NCI-H510A treated with DMSO at 0.1 percent for 48 hours (cell line): ENCODE data around the gene TNFRSF12A.

Experiments used
- DNase-seq: peaks from one replicate; lab custom pipeline; 2025; lab: John Stamatoyannopoulos, UW

TNFRSF12A gene

DNA sequence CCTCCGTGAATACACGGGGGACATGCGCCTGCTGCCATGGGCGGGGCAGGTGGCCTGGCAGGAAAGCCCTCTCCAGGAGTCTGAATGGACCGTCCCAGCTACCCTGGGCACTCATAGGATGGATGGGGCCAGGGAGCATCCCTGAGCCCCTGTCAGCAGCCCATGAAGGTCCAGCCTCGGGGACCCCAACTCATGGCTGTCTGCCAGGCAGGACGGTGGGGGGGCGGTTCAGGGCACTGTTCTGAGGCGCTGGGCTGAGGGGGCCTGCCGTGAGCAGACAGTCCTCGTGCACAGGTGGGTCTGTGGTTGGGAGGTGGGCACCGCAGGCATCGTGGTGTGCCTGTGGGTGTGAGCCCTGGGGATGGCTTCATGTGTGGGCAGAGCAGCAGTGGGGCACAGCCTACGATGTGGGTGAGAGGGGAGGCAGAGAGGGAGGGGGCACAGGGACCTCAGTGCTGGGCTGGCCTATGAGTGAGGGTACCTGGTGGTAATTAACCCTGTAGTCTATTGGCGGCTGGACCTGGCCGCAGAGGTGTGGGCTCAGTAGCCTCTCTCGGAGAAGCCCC lies 33.5 kb upstream of the TNFRSF12A start:
- DNase-seq: no peak

GRCh38 chr16:2987286-2987685 lies 32.9 kb upstream of the TNFRSF12A start:
- DNase-seq: no peak

GRCh38 chr16:2987833-2988232 lies 32.3 kb upstream of the TNFRSF12A start:
- DNase-seq: no peak

DNA sequence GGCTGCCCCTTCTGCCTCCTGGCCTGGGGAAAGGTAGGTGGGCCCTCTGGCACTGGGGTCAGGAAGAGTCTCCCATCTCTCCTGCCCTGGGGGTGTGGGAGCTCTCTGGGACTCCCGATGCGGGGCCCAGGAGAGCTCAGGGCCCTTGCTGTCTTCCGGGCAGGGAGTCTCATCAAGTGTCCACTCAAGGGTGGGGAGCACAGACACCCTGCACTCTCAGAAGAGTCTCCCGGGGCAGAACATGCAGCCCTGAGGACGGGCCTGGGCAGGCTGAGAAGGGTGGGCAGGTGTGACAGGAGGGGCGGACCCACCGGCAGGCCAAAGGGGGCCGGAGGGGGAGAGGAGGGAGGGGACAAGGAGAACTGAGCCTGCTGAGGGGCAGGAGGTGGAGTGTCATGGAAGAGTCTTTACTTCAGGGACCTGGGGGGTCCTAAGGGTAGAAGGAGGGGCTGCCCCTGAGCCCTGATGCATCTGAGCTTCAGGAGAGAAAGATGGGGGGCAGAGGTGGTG lies 31.5 kb upstream of the TNFRSF12A start:
- no peak for DNase-seq

DNA sequence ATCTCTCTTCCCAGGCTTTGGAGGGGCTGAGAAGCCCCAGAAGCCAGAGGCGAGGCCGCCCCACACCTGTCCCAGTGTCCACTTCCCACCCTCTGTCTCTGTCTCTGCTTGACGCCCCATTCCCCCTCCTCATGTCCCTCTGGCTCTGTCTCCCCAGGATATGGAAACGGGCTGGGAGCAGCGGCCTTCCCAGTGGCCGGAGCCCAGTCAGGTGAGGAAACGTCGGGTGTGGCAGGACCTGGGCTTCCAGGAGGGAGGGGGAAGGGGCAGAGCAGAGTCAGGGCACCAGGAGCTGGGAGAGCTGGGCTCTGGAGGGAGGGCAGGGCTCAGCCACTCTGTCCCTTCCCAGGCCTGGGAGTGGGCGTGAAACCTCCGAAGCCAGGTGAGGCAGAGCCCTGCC lies 29.3 kb upstream of the TNFRSF12A start:
- DNase-seq: no peak

DNA sequence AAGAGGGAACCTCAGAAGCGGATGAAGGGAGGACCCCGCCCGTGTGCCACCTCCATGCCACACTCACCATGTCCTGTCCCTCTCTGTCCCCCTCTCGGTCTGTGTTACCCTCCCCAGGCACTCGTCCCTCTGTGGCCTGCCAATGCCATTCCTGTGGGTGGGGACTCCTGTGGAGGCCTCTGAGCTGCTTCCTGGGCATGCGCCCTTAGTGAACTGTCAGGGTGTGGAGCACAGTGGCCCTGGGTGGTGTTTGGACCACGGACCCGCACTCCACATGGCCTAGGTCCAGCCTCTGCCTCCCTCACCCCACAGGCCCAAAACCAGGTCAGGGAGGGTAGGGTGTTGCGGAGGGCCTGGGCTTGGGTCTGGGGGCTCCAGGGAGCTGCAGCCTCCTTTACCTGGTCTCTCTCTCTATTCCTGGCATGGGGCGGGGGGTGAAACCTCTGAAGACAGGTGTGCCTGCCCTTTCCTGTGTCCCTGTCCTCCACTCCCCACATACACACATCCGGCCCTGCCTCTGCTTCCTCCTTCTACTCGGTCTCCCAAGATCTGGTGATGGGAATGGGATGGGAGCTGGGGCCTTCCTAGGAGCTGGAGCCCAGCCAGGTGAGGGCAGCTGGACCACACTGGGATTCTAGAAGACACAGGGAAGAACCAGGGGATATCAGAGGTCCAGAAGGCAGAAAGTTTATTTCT lies 28.5 kb upstream of the TNFRSF12A start:
- DNase-seq: no peak

GRCh38 chr16:2992383-2993081 lies 27.6 kb upstream of the TNFRSF12A start:
- DNase-seq: no peak

DNA sequence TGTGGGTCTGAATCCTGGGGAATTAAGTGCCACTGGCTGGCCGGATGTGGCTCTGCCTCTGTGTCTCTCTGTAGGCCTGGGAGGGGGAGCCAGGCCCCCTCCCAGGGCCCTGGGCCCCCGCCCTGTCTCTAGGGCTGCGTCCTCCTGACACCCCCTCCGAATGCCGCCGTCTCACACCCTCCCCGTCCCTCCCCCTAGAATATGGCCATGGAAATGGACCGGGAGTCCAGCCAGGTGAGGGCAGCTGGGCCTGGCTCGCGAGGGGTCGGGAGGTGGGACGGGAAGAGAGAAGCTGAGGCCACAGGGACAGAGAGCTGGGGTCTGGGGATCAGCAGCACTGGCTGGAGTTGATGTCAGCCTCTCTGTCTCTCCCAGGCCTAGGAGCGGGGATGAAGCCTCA lies 23.9 kb upstream of the TNFRSF12A start:
- no peak for DNase-seq

DNA sequence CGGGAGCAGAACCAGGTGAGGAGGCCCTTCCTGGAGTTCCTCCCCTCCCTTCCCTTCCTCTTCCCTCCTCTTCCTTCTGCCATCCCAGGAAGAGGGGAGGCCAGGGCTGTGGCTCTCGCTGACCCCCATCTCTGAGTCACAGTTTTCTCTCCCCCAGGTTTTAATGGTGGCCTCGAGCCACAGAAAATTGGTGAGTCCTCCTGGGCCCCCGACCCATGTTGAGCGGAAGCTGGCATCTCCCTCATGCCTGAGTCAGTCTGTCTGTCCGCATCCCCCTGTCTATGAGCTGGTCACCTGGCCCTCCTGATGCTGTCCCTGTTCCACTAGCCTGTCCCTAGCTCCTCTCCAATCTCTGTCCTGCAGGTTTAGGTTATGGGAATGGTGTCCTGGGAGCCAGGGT lies 20.2 kb upstream of the TNFRSF12A start:
- DNase-seq: no peak

- no peak for DNase-seq
Observed at GRCh38 chr16:3000540-3000939, 19.6 kb upstream of the TNFRSF12A start.

DNA sequence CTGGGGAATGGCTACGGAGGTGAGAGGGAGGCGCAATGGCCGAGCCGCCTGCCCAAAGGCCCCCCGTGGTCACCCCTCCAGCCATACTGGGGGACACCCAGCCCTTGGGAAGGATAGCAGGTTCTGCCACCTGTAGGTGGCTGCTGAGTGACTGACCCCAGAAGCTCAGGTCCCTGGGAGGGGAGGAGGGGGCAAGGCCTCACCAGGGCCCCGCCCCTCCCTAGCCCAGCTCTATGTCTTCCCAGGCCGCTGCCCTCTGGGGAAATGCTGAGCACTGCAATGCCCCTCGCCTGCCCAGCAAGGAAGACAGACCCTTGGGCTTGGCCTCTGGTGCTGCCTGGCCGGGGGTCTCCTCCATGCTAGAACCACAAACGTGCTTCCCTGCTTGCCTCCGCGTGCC lies 18.9 kb upstream of the TNFRSF12A start:
- DNase-seq: no peak

- DNase-seq: peak; percentile 88
Observed at GRCh38 chr16:3003582-3004270, 16.4 kb upstream of the TNFRSF12A start.

GRCh38 chr16:3004319-3004718 lies 15.8 kb upstream of the TNFRSF12A start:
- peak; percentile 7 for DNase-seq

GRCh38 chr16:3004781-3005284 lies 15.3 kb upstream of the TNFRSF12A start:
- DNase-seq: peak; percentile 23

GRCh38 chr16:3007059-3007956 lies 12.9 kb upstream of the TNFRSF12A start:
- no peak for DNase-seq

- DNase-seq: peak; percentile 7
Observed at GRCh38 chr16:3007957-3008689, 12.0 kb upstream of the TNFRSF12A start.

- DNase-seq: no peak
Observed at GRCh38 chr16:3008690-3009037, 11.5 kb upstream of the TNFRSF12A start.

DNA sequence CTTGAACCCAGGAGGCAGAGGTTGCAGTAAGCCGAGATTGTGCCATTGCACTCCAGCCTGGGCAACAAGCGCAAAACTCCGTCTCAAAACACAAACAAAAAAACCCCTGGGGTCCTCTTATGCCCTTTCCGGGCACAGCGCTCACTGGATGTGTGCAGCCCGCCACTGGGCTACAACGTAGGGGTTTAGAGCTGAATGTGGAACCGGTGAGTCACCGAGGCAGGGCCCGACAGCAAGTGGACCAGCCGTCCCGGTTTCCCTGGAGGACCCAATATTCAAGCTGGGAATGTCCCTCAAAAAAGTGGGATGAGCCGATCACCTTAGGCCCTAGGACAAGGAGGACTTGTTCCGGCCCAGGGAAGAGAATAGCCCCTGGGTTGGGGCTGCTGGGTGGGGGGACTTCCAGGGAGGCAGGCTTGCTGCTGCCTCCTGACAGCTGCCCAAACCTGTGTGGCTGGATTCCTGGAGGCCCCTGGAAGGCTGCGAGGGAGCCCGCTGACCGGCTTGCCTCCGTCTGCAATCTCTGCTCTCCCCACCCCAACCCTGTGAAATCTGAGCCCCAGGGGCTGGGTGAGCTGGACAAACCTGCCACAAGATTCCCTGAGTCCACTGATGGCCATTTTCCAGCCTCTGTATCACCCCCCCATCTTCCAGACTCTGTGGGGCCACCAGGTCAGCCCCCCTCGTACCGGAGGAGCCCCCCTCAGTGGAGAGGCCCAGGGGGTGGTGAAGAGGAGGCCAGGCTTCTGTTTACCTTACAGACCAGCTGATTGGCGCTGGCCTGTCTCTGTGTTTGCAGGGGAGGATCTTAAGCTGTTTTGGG lies 10.4 kb upstream of the TNFRSF12A start:
- DNase-seq: peak; percentile 13

DNA sequence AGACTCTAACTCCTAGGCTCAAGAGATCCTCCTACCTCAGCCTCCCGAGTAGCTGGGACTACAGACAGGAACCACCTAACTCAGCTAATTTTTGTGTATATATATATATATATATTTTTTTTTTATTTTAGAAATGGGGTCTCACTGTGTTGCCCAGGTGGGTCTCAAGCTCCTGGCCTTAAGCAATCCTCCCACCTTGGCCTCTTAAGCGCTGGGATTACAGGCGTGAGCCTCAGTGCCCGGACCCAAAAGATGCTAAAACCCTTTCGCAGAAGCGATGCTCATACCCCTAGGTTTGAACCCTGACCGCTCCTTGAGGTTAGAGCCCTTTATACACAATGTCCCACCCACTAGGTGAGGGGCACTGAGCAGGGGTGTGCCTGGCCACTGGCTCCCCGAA lies 9.7 kb upstream of the TNFRSF12A start:
- no peak for DNase-seq

GRCh38 chr16:3012246-3012645 lies 7.9 kb upstream of the TNFRSF12A start:
- peak; percentile 45 for DNase-seq
